ENCODE measurements around the gene TATDN2.
"Not testable (repeated sequence)": the region's sequence is repeated elsewhere in the genome, so short reads cannot be mapped to it uniquely, and the experiment has no call there.

TATDN2 gene

DNA sequence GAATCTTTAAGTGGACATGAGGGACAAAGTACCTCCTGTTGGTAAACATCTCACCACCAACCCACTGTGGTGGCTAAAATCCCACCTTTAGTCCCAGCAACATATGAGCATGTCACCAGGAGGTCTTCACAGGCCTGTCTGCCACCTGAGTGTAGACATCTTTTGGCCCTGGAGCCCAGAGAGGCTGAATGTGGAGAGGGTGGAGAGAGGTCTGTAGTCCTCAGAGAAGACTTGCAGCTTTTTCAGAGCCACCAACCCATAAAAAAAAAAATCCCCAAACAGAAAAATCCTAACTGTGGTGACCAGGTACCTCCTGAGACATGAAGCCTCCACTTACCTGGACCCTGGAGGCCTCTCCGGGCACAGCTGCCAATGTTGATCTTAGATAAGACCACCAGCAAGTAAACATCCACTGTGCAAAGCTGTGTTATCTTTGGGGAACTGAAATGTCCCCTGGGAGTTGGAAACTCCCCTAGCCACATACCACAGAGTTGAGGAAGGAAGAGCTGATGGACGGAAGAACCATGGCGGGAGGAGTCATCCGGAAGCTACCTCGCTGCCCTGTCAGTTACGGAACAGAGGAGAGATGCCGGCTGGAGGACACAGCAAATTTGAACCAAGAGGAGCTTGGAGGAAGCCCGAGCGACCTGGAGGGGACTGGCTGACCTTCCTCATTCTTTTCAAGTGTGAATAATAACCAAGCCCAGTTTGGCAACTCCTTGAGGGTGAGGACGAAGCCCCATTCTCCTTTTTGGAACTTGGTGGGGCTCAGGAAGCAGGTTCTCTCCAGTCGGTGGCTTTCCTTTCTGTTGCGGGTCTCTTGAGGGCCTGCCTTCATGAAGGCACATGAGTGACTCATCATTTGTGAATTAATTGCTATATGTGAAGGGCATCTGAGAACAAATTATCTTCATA is 44.5 kb downstream of the TATDN2 start, which contains the start of gene GHRL:
GHRL (minus strand) TSS at position 443 of the 915 bp plus-strand sequence. CDS start 2,767 bp downstream, outside the sequence.
- DNase-seq, result no peak

DNA sequence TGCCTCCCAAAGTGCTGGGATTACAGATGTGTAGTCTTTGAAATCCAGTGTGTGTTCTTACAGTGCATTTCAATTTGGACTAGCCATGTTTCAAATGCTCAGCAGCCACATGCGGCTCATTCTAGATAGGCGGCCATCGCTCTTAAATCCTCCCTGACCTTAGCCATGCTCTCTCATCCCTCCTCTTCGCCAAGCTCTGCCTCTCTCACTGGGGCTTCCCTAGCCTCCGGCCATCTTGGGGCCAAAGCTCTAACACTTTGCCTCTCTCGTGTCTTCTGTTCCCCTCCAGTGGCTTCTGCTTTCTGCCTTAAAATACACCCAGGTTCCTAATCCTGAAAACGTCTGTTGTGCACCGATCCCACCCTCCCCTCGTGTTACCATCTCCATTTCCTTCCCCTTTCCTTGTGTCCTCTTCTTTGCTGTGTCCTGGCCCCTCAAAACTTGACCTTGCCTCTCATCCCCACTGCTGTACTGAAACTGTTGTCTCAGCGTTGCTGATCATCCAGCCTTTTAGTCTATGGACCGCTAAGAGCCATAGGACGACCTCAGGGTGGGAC is 45.8 kb downstream of the TATDN2 start:
- no peak for DNase-seq

DNA sequence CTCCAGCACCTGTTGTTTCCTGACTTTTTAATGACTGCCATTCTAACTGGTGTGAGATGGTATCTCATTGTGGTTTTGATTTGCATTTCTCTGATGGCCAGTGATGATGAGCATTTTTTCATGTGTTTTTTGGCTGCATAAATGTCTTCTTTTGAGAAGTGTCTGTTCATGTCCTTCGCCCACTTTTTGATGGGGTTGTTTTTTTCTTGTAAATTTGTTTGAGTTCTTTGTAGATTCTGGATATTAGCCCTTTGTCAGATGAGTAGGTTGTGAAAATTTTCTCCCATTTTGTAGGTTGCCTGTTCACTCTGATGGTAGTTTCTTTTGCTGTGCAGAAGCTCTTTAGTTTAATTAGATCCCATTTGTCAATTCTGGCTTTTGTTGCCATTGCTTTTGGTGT is 49.8 kb downstream of the TATDN2 start:
- not testable (repeated sequence) for DNase-seq

DNA sequence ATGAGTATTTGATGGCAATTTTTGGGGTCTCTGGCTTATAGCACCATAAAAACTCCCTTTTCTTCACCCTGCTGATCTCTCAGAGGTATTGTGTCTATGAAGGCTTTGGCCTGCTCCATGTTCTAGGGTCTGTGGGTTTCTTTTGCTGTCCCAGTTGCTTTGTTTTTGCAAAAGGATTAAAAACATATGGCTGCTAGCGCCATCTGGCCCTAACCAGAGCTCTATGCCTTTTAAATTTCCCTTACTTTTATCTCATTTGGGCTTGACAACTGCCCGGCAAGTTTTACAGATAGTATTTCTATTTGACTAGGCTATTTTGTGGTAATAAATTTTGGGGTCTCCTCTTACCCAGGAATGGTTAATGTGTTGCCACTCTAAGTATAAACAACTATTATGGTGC is 50.9 kb downstream of the TATDN2 start:
- DNase-seq, result peak; percentile 20

DNA sequence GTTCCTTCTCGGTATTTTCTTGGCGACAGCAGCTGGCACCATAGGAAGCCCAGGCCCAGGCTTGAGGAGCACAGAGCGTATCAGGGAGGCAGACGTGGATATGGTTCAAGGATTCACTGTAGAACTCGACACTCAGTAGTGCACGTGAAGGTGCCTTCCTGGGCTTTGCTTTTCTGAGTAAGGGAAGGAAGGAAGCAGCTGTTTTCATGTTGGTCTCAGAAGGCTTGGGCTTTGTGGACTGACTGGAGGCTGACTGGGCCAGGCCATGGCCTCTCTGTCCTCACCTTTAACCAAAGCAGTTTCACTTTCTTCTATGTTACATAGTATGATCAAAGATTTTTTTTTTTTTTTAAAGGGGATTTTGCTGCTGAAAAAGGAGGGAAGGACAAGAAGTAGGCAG is 51.4 kb downstream of the TATDN2 start:
- DNase-seq, result no peak

DNA sequence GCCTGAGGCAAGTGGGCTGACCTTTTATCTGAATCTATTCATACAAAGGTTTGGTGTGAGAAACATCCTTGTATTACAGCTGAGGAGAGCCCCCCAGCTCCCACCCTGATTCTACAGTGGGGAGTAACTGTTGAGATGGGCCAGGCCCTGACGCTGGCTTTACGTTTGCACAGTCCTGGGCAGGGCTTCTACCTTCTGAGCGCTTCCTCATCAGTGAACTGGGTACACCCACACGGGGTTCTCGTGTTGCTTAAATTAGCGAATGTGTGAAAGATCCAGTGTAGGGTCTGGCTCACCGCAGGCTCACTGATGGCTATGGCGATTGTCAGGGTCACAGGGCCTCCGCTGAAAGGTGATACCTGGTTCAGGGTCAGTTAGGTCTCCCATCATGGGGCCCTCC is 51.8 kb downstream of the TATDN2 start:
- no peak for DNase-seq

DNA sequence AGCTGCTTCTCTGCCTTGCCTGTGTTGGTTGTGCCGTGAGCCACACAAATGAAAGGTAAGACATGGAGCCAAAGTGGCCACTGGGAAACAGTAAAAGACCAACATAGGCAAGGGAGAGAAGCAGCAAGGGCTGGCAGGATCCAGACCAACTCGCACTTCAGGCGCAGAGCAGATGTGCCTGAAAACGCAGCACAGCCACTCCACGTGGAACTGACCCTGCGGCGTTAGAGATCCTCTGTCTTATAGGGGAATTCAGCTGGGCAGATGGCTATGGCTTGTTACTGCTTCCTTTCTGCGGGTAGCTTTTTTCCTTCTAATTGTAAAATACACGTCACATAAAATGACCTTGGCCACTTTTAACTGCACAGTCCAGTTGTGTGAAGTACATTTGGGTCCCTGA is 54.8 kb downstream of the TATDN2 start:
- DNase-seq, result no peak

DNA sequence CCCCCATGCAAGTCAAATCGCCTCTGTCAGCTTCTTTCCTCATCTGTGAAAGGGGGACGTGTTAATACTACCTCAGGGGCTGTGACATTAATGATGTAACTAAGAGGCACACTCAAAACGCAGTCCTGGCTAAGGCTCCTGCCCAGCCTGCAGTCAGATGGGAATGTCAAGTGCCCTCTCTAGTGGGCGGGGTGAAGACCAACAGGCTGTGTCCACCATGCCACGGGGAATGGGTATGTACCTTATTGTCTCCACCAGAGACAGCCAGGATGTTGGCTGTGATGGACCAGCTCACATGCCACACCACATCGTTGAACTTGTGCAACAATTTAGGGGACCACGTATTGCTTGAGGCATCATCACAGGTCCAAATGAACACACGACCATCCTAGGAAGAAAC is 55.5 kb downstream of the TATDN2 start:
- no peak for DNase-seq

DNA sequence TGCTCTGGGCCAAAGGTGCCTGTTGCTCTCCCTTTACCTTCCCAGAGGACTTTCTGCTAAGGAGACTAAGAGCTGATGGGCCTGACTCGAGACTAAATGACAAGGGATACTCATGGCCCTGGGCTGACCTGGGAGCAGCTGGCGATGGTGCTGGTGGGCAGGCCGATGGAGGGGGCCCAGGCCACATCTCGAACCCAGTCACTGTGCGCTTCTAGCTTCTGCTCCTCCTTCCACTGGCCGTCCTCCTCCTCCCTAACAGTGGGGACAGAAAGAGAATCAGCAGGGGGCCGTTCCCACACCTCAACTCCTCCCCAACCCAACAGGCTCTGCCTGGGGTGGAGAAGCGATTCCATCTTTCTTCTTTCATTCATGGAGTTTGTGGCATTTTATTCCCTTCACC is 56.6 kb downstream of the TATDN2 start:
- DNase-seq, result no peak

DNA sequence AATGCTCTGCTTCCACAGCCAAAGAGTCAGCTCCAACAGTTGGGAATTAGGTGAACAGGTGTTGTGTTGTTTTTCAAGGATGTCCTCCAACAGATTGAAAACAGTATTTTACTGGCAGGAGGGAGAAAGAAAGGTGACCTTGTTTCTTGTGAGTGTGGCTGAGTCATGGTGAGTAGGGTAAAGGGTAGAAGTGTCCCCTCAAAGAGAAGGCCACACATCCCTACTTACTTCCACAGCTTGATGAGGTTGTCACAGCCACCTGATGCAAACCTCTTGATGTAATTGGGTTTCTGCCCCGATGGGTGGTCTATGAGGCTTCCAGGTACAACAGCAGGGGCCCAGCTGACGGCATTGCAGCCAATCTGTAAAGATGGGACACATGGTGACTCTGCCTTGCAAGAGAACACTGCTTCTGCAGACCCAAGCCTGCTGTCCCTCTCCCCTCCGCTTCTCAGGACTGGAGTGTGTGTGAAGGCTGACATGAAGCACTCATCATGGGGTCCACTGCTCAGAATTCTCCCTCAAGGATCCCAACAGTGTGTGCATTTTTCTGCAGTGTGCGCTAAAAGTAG is 57.2 kb downstream of the TATDN2 start:
- DNase-seq, result no peak

DNA sequence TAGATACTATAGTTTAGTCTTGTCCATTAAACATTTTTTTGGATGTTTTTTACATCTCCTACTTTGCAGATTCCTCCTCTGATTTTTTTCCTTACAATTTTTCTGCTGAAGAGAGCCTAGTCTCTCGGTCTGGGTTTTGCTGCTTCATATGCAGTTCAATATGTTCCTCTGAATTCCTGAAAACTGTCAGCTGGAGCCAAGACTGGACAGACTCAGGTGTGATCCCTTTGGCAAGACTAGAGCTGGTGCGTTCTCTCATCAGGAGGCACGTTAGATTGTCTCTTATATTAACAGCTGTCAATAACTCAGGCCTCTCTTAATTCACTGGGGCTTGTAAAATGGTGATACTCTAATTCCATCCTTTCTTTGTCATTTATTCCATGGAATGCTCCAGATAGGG is 57.9 kb downstream of the TATDN2 start:
- no peak for DNase-seq

DNA sequence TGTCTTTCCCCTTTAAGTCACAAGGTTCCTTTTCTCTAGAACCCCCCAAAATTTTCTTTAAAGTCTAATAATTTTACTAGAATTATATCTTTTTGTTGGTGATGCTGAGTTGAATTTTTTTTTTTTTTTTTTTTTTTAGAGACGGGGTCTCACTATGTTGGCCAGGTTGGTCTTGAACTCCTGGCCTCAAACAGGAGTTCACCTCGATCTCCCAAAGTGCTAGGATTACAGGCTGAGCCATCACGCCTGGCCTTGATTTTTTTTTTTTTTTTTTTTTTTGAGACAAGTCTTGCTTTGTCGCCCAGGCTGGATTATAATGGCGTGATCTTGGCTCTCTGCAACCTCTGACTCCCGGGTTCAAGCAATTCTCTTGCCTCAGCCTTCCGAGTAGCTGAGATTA is 60.4 kb downstream of the TATDN2 start:
- DNase-seq, result no peak

DNA sequence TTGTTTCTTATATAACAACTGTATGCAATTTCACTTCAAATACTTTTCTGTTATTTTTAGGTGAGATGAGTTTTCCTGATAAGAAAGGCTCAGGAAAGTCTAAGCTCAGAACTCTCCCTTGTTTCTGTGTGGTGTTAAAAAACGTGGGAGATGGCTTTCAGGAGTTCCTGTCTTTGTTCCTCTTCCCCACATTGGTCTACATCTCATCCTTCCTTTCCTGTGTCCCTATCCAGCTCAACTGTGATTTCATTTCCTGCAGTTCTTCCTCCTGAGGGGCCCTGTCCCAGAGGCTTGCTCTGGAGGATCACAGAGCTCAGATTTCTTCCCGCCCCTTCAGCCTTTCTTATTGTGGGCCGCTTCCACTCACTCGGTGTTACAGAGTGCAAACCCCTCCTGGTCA is 61.5 kb downstream of the TATDN2 start:
- DNase-seq, result no peak

DNA sequence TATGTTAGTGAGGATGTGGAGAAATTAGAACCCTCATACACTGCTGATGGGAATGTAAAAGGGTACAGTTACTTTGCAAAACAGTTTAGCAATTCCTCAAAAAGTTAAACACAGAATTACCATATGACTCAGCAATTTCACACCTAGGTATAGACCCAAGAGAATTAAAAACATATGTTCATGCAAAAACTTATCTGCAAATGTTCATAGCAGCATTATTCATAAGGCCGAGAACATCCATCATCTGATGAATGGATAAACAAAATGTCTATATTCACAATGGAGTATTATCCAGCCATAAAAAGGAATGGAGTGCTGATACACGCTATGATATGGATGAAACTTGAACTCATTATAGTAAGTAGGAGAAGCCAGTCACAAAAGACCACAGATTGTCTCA is 62.3 kb downstream of the TATDN2 start:
- DNase-seq, result peak; percentile 60

DNA sequence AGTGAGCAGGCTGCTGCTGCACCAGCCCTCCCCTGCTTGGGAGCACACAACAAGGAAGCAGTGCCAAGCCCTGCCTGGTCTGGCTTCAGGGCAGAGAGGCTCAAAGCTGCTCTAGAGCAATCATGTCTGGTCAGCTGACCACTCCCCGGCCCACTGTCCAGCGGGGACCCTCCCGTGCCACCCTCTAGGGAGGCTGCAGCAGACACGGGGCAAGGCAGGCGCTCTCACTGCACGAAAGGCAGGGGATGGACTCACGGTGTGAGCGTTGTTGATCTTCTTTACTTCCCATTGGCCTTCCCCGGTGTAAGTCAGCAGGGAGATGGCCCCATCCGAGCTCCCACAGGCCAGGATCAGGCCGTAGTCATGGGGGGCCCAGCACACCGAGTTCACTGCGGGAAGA is 63.5 kb downstream of the TATDN2 start:
- DNase-seq, result no peak

DNA sequence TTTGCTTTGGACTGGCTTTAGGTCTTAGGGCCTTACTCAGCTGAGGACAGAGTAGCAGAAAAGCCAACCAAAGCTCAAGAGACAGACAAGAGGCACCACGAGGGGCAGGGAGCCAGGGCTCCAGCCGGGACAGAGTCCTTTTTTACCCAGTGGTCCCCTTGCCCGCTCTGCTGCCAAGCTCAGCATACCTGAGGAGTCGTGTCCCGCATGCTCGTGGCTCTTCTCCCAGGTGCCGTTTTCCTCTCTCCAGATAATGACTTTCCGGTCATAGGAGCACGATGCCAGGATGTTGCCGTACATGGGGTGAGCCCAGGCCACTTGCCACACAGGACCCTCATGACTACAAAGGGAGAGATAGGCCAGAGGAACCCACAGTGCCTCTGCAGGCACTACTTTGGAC is 64.1 kb downstream of the TATDN2 start:
- DNase-seq, result no peak

DNA sequence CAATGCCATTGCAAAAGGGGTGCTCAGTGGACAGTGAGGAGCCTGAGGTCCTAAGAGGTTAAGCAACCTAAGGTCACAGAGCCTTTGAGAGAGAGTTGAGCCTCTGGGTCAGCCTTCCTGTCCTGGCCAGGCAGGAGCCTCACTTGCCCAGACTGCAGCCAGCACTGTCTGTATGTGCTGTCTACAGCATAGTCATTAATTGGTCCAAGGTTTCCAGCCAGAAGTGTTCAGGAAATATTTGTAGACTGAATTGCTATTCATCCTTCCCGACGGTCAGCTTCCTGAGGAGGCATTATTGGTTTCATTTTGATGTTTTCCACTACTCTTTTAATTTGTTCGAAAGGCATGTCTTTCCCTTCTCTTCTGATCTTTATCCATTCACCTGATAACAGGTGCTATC is 64.6 kb downstream of the TATDN2 start:
- no peak for DNase-seq

DNA sequence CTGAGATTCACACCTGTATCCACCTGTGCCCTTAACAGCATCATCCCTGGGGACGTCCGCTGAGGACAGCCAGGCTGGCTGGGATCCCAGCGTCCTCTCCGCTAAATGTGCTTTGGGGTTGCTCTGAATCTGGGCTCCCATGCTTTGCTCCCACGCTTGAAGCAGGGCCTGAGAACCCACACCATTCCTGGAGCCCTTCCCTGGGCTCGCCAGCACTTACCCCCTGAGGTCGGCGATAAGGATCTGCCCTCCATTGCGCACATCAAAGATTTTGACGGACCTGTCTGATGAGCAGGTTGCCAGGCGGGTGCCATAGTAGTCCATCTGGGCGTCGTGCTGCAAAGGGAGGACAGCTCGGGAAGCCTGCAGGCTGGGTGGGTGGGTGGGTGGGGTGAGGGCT is 66.8 kb downstream of the TATDN2 start:
- no peak for DNase-seq

DNA sequence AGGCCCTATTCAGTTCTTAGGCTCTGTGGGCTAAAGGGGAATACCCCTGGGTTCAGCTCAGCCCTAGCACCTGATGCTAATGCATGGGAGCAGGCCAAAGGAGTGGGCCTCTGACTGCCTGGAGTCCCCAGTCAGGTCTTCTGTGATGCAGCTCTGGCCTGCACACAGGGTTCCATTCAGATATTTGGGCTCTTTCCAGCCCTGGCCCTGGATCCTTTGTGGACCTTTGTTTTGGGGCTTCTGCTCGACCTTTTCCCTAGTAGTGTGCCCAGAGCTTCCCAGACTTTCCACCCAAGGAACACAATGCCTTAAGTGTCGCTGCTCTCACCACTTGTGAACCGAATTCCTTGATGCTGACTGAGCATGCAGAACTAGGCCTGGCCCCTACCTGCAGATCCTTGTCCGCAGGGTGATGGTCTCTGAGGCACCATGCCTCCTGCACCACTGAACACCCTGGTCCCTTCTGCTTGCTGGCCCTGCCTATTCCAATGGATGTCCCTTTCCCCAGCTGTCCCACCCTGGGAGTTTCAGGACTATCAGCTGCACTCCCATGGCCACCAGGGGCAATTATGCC is 67.6 kb downstream of the TATDN2 start:
- no peak for DNase-seq

DNA sequence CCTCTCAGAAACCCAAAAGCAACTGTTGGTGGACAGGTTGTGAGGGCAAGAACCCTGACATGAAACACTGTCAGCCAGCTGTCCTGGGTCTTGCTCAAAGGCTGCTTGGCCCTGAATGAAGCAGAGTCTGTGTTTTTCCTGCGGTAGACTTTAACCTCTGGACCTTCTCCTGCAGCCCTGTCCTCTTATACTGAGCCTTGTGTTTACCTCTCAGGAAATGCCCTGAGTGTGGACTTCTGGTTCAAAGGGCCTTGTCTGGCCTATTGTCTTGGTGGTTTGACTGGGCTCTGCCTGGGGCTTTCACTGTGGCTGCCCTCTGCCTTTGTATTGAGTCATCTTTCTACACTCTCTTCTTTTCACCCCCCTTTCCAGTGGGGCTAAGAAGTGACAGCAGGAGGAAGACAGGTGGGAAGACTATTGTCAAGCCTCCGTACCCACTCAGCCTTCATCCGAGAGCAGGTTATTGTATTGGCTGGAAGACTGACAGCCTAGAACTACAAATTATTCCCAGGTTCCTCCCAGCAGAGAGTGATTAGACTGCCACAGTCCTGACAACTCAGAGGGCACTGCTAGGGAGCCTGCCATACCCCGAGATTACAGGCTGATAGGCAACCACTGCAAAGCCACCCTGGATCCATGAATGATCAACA is 69.2 kb downstream of the TATDN2 start:
- DNase-seq, result no peak

DNA sequence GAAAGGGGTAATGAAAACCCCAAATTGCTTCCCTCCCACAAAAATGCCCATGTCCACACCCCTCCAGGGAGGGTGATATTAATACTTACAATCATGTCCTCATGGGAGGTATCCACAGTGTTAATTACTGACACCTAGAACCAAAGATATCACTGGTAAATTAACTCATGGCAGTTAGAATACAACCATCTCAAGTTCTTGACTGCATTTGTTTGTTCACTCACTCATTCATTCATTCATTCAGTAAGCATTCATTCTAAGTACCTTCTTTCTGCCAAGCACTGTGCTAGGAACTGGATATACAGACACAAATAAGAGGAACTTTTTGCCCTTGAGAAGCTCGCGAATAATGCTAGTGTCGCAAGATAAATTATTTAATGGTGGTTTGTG is 69.7 kb downstream of the TATDN2 start:
- no peak for DNase-seq

DNA sequence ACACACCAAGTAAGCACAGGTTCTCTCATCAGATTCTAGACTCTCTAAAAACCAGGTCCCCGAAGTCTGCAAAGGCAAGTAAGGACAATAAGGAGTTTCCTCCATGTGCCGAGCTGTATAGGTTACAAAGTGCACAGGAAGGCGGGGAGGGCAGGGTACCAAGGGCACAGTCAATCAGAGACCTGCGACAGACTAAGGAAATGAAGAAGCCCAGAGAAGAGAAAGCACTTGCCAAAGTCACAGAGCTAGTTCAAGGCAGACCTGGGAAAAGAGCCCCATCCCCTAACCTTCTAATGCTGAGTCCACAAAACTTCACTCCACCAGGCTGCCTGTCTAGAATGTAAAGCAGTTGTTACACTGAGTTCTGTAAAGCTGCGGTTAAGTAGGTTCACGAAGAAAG is 71.0 kb downstream of the TATDN2 start:
- no peak for DNase-seq

DNA sequence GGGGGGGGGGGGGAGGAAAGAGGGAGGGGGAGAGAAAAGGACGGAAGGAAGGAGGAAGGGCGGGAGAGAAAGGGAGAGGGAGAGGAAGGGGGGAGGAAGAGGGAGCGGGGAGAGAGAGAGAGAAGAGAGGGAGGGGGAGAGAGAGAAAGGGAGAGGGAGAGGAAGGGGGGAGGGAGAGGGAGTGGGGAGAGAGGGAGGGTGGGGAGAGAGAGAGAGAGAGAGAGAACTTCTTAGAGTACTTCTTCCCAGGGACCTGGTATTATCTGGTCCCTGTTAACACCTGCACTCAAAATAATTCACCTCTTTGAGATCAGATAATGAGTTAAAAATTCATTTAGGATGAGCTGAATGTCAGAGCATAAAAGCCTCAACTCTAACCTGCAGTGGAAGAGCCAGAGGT is 71.5 kb downstream of the TATDN2 start:
- DNase-seq, result peak; percentile 11
